GM18870 (cell line): ENCODE results near the gene RGN.
"Not testable (repeated sequence)": the region's sequence is repeated elsewhere in the genome, so short reads cannot be mapped to it uniquely, and the experiment has no call there.

Experiments
- ATAC-seq: cut with Tn5 transposase; IDR thresholded peaks from one replicate; pipeline ENCODE4 v1.9.1; 2021; ENCODE audit warnings: moderate library complexity; ENCODE audit not compliant: unreplicated experiment

The RGN gene

DNA sequence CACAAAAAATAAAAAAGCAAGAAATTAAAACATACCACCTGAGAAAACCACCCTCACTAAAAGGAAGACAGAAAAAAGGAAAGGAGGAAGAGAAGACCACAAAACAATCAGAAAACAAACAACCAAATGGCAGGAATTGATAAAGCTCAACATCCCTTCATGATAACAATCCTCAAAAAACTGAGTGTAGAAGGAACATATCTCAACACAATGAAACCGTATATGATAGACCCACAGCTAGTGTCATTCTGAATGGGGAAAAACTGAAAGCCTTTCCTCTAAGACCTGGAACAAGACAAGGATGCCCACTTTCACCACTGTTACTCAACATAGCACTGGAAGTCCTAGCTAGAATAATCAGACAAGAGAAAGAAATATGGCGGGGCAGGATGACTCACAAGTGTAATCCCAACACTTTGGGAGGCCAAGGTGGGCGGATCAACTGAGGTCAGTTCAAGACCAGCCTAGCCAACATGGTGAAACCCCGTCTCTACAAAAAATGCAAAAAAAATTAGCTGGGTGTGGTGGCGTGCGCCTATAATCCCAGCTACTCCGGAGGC, 38.4 kb downstream of the RGN start:
- not testable (repeated sequence) for ATAC-seq

DNA sequence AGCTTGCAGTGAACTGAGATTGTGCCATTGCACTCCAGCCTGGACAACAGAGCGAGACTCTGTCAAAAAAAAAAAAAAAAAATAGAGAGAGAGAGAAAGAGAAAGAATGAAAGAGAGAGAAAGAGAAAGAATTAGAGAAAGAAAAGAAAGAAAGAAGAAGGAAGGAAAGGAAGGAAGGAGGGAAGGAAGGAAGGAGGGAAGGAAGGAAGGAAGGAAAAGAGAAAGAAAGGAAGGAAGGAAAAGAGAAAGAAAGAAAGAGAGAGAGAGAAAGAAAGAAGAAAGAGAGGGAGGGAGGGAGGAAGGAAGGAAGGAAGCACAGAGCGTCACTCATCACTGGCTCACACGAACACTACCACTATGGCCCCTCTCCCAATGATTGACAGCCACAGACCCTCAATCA, 46.2 kb downstream of the RGN start:
- ATAC-seq = not testable (repeated sequence)

DNA sequence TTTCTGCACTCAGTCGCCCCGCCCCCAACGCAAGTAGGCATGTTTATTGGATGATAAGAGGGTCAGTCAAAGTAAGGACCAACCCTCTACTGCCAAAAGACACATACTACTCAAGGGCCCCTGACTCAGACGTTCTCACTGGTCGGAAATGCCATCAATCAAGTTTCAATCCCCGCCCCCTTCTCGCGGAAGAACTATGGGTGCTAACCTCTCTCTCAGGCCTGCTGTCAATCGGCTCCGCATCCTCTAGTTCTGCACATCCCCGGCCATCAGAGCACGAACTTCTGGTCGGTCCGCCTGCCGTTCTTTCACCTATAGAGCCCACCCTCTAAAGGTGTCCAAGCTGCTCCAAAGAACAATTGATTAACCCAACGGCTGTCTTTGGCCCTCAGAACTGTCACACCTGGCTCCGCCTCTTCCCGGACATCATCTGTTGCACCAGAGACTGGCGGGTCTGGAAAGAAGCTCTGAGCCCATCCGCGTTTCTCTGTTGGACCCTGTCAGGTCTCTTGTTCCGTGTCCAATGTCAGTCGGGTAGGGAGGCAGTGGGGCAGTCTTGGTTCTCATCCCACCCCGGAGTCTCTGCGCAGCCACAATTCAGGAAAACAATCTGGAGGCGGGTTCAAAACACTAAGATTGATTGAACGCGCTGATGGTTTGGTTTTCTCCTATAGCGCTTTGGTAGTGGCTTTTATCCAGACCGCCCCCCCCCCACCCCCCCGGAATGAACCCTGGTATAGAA, 51.1 kb downstream of the RGN start:
- peak; percentile 96 for ATAC-seq

GRCh38 chrX:47129899-47130358, 51.7 kb downstream of the RGN start:
- ATAC-seq = no peak

DNA sequence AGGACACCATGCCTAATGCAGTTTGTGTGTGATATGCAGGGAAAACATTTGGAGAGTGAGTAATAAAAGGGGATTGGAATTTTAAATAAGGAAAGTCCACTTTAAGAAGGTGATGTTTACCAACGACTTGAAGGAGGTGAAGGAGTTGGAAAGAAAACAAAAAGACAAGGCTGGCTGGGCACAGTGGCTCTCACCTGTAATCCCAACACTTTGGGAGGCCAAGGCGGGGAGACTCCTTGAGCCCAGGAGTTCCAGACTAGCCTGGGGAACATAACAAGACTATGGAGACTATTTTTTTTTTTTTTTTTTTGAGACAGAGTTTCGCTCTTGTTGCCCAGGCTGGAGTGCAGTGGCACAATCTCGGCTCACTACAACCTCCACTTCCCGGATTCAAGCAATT, 55.2 kb downstream of the RGN start:
- ATAC-seq = no peak

- not testable (repeated sequence) for ATAC-seq
These were observed 57.4 kb downstream of the RGN start for GRCh38 chrX:47135650-47136049.

GRCh38 chrX:47138171-47138570, 59.9 kb downstream of the RGN start:
- no peak for ATAC-seq
